GM18867 (cell line): ENCODE results near the gene SLC23A2.
"Not testable (repeated sequence)": the region's sequence is repeated elsewhere in the genome, so short reads cannot be mapped to it uniquely, and the experiment has no call there.

Experiments
- ATAC-seq: cut with Tn5 transposase; IDR thresholded peaks from one replicate; pipeline ENCODE4 v1.9.1; 2021; ENCODE audit warnings: mild to moderate bottlenecking, moderate library complexity; ENCODE audit not compliant: unreplicated experiment

SLC23A2 gene

GRCh38 chr20:5001174-5002076 lies at the start of gene SLC23A2:
SLC23A2 (minus strand) TSS chr20:5001510; CDS start chr20:4932562, 68,948 bp downstream.
- ATAC-seq, result no peak

GRCh38 chr20:5046656-5047339 lies 45.5 kb upstream of the SLC23A2 start:
- no peak for ATAC-seq

- no peak for ATAC-seq
Measured at GRCh38 chr20:5045906-5046305, 44.6 kb upstream of the SLC23A2 start.

- no peak for ATAC-seq
Measured at GRCh38 chr20:5044075-5044620, 42.8 kb upstream of the SLC23A2 start.

- no peak for ATAC-seq
Measured at GRCh38 chr20:5041433-5041832, 40.1 kb upstream of the SLC23A2 start.

GRCh38 chr20:5040345-5040744 lies 39.0 kb upstream of the SLC23A2 start:
- no peak for ATAC-seq

GRCh38 chr20:5039889-5040288 lies 38.6 kb upstream of the SLC23A2 start:
- ATAC-seq, result no peak

GRCh38 chr20:5039255-5039657 lies 37.9 kb upstream of the SLC23A2 start:
- peak; percentile 79 for ATAC-seq

- no peak for ATAC-seq
Measured at GRCh38 chr20:5036828-5037227, 35.5 kb upstream of the SLC23A2 start.

- ATAC-seq, result not testable (repeated sequence)
Measured at GRCh38 chr20:5035518-5035917, 34.2 kb upstream of the SLC23A2 start.

GRCh38 chr20:5033566-5033965 lies 32.3 kb upstream of the SLC23A2 start:
- no peak for ATAC-seq

GRCh38 chr20:5031701-5032100 lies 30.4 kb upstream of the SLC23A2 start:
- ATAC-seq, result not testable (repeated sequence)

- no peak for ATAC-seq
Measured at GRCh38 chr20:5031206-5031557, 29.9 kb upstream of the SLC23A2 start.

- ATAC-seq, result no peak
Measured at GRCh38 chr20:5030348-5031205, 29.3 kb upstream of the SLC23A2 start.

- ATAC-seq, result not testable (repeated sequence)
Measured at GRCh38 chr20:5028258-5029059, 27.1 kb upstream of the SLC23A2 start.

GRCh38 chr20:5024982-5025381 lies 23.7 kb upstream of the SLC23A2 start:
- no peak for ATAC-seq

GRCh38 chr20:5024103-5024502 lies 22.8 kb upstream of the SLC23A2 start:
- no peak for ATAC-seq

GRCh38 chr20:5023171-5023570 lies 21.9 kb upstream of the SLC23A2 start:
- ATAC-seq, result not testable (repeated sequence)

- no peak for ATAC-seq
Measured at GRCh38 chr20:5020760-5021159, 19.4 kb upstream of the SLC23A2 start.
